Mucosa of descending colon (tissue), 3 donors: ENCODE results near the gene SHC2. TPM values are rescaled to one million over a fixed set of nuclear protein-coding genes. Genes with fewer than 3 reads are reported as not detected.

Source experiments
- ATAC-seq: fragments of 200-7000 bp; cut with Tn5 transposase; one replicate; pipeline ENCODE4 v1.9.1; 2020; ENCODE audit warnings: mild to moderate bottlenecking, moderate library complexity
- DNase-seq, 3 donors: peaks; one replicate each; pipeline ENCODE4 v3.0.0-alpha.2; 2020
- H3K36me3 ChIP-seq: fragments of 200-600 bp; one replicate; pipeline ENCODE4 v1.8.0; 2021; ENCODE audit warnings: low read depth, mild to moderate bottlenecking
- H3K4me1 ChIP-seq: fragments of 200-600 bp; one replicate; pipeline ENCODE4 v1.8.0; 2021; ENCODE audit warnings: low read depth, mild to moderate bottlenecking
- H3K4me3 ChIP-seq: fragments of 200-600 bp; one replicate; pipeline ENCODE4 v1.8.0; 2021; ENCODE audit warnings: mild to moderate bottlenecking
- H3K9me3 ChIP-seq: fragments of 200-600 bp; one replicate; pipeline ENCODE4 v1.8.0; 2021; ENCODE audit warnings: mild to moderate bottlenecking
- intact Hi-C, 2 donors: fragments of 100-400 bp; cut with DNase I in 1 of 2; cut with micrococcal nuclease in 1 of 2; formaldehyde crosslinking; loops; one replicate each; pipeline versions ENCODE4 v1.11.0 to v1.11.1; 2022; cut with DNase I, micrococcal nuclease
- total RNA-seq, 3 donors: library from RNA; stranded (reverse); fragmentation: NEBNext Ultra II Directional in 2 of 3; extraction: Animal tissue kit (Norgen Biotek cat#: 25700) in 2 of 3; gene quantifications; one replicate each; pipeline versions ENCODE4 v1.2.1 to v1.2.4, GENCODE V29; 2021 to 2023
- TF ChIP-seq, protein P1 (sequence below): fragments of 200-600 bp; IDR thresholded peaks from one replicate; pipeline ENCODE4 v1.8.0; 2022; ENCODE audit warnings: antibody characterized with exemption, mild to moderate bottlenecking
- donor health status: DM: no; HTN: no; CAD: no; lungs with moderate emphysema.
- donor health status: DM: no; HTN: no; CAD: no.
- donor health status: DM: no; HTN: yes; CAD: no.

Gene SHC2
- total RNA-seq, 3 donors from 2014 or later: 5.3 to 39.3 (median 6.0) TPM

DNA sequence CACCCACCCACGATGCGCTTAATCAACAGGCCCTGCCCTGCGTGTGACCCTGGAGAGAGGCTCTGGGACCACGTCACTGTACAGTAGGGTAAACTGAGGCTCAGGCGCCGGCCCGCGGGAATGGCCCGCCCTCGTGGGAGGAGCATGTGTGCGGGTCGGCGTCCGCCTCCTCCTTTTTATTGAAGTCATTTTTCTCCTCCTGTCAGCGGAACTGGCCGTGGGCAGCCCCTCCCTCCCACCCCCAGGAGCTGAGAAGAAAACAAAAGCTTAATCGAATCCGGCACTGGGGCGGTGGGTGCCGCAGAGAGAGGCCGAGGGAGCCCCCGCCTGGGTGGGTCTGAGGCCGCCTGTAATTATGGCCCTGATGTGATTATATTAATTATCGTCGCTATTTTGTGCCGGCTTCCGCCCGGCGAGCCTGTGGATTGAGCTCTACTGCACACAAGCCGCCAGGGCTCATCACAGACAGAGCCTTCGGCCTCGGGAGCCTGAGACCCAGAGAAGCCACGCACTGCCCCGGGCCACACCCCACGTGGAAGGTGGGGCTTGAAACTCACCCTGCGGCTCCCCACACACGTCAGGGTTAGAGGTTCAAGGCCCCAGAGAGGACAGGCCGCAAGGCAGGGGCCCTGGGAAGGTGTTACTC, 58.8 kb downstream of the SHC2 start:
- intact Hi-C loops: no loop called here
- Histone ChIP-seq H3K36me3 (no peaks in the 10 kb centered on the region), H3K4me3 (no peak overlapping the region), H3K4me1 (peaks cover 9% of the 10 kb centered on the region), H3K9me3 (no peaks in the 10 kb centered on the region)
- TF ChIP-seq, protein P1, sequence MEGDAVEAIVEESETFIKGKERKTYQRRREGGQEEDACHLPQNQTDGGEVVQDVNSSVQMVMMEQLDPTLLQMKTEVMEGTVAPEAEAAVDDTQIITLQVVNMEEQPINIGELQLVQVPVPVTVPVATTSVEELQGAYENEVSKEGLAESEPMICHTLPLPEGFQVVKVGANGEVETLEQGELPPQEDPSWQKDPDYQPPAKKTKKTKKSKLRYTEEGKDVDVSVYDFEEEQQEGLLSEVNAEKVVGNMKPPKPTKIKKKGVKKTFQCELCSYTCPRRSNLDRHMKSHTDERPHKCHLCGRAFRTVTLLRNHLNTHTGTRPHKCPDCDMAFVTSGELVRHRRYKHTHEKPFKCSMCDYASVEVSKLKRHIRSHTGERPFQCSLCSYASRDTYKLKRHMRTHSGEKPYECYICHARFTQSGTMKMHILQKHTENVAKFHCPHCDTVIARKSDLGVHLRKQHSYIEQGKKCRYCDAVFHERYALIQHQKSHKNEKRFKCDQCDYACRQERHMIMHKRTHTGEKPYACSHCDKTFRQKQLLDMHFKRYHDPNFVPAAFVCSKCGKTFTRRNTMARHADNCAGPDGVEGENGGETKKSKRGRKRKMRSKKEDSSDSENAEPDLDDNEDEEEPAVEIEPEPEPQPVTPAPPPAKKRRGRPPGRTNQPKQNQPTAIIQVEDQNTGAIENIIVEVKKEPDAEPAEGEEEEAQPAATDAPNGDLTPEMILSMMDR: no peak
- DNase-seq (peak in 1 of 3 donors; percentile 26), ATAC-seq (no peak)

DNA sequence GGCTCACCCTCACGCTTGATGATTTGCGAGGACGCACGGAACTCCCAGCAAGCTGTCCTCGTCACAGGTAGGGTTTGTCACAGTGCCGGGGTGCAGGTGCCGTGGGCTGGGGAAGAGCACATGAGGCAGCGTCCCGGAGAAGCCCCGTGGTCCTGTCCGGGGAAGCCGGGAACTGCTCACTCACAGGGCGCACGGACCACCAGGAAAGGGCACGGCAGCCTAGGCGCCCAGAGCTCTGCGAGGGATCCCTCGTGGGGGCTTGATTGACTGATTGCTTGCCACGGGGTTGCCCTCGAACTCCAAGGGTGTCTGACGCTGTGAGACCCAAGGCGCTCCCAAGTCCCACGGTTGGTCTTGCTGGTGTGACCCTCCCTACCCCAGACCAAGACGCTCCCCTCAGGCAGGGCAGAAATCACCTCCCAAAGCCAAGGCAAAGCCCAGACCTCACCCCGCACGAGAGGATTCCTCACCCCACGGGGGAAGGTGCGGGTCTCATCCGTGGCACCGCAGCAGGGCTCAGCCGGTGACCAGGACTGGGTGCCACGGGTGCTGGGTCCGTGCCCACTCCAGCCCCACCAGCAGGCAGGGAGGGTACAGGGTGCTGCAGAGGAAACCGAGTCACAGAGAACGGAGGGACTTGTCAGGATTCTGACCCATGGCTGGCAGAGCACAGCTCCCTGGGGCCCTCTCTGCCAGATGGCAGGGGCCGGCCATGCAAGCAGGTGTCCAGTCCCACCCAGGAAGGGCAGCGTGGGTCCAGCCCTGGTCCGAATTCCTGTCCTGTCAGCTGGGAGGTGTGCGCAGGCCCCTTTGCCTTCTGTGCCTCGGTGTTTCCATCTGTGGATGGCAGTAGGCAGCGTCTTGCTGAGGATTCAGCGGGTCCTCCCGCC, 59.6 kb downstream of the SHC2 start:
- Histone ChIP-seq H3K36me3 (no peaks in the 10 kb centered on the region), H3K4me3 (no peak overlapping the region), H3K4me1 (peaks cover 9% of the 10 kb centered on the region), H3K9me3 (no peaks in the 10 kb centered on the region)
- ATAC-seq (no peak), DNase-seq (peak in 1 of 3 donors; percentile 34)
- TF ChIP-seq, protein P1: no peak
- intact Hi-C loops: no loop called here

DNA sequence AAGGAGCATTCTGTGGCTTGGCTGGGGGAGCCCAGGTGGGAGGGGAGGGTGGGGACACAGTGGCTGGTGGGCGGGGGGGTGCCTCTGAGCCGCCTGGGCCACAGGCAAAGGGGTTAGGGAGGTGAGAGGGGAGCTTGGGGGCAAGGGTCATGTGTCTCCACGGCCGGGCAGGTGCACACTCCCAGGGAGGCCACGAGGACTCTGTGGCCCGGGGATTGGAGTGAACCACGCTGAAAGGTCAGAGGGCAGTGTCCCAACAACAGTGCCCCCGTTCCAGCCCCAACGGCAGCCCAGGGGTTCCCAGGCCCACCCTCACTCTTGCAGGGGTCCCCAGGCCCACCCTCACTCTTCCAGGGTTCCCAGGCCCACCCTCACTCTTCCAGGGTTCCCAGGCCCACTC, 61.5 kb downstream of the SHC2 start:
- TF ChIP-seq, protein P1: no peak
- DNase-seq: no peak
- intact Hi-C loops: no loop called here
- Histone ChIP-seq H3K36me3 (no peaks in the 10 kb centered on the region), H3K4me1 (no peaks in the 10 kb centered on the region), H3K9me3 (no peaks in the 10 kb centered on the region), H3K4me3 (no peak overlapping the region)
- ATAC-seq: no peak

DNA sequence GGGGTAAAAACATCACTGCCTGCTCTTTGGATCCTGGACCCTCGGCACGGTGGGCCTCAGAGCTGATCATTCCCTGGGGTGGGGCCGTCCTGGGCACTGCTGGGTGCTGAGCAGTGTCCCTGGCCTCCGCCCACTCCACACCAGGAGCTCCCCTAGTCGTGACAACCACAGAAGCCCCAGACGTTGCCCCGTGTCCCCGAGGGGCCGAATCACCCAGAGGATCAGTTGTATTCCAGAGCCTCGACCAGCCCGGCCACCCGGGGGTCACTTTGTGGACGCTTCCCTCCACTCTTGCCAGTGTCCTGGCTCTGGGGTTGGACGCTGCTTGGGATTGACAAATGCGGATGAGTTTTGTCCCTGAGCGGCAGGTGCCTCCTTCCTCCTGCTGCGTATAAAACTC, 62.1 kb downstream of the SHC2 start:
- DNase-seq: peak in 1 of 3 donors; percentile 35
- intact Hi-C loops: no loop called here

DNA sequence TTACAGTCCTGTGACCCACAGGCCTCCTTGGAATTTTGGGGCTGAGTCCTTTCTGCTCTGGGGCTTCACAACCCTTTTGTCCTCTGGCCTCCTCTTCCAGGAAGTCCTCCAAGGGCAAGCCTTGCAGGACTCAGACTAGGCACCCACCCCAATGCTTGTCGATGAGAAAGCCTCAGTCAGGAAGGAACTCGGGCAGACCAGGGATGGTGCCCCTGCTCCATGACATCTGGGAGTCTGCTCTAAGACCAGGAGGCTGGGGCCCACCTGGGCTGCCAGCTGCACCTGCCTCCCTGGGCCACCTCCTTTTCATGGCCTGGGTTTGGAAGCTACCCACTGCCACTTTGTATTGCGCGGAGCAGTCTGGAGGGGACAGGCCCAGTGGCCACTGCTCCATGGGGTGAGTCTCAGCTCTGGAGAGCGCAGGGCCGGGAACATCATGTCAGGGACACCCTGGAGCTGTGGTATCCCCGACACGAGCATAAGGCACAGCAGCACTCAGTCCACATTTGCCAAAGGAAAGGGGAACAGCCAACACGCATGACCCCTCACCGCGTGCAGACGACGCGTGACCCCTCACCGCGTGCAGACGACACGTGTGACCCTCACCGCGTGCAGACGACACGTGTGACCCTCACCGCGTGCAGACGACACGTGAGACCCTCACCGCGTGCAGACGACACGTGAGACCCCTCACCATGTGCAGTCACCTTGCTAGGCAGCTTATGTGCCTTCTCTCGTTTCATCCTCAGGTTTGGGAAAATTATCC, 62.7 kb downstream of the SHC2 start:
- peak in 1 of 3 donors; percentile 37 for DNase-seq
- Histone ChIP-seq H3K4me1 (no peaks in the 10 kb centered on the region), H3K4me3 (no peak overlapping the region), H3K9me3 (peaks cover 1% of the 10 kb centered on the region), H3K36me3 (no peaks in the 10 kb centered on the region)
- intact Hi-C loops: no loop called here
- no peak for ATAC-seq
- TF ChIP-seq, protein P1: no peak

More for the DNA sequence above, 62.1 kb downstream of the SHC2 start:
- TF ChIP-seq, protein P1: no peak
- Histone ChIP-seq H3K4me3 (no peak overlapping the region), H3K9me3 (no peaks in the 10 kb centered on the region), H3K36me3 (no peaks in the 10 kb centered on the region), H3K4me1 (no peaks in the 10 kb centered on the region)
- ATAC-seq: no peak
